AG20443 (cell line): Measurements from ENCODE around the gene AKAP12.

Experiments used
- DNase-seq: peaks from one replicate; pipeline ENCODE4 v3.0.0; 2012; ENCODE audit warnings: low spot score, mixed read lengths

AKAP12 gene

GRCh38 chr6:151279891-151280290, 40.1 kb downstream of the AKAP12 start:
- no peak for DNase-seq

- no peak for DNase-seq
Observed at GRCh38 chr6:151280859-151281258, 41.1 kb downstream of the AKAP12 start.

- no peak for DNase-seq
Observed at GRCh38 chr6:151284012-151284411, 44.2 kb downstream of the AKAP12 start.

- no peak for DNase-seq
Observed at GRCh38 chr6:151284548-151285017, 44.8 kb downstream of the AKAP12 start.

- DNase-seq = peak; percentile 55
Observed at GRCh38 chr6:151285122-151285521, 45.4 kb downstream of the AKAP12 start.

- DNase-seq = no peak
Observed at GRCh38 chr6:151286214-151286613, 46.4 kb downstream of the AKAP12 start.

GRCh38 chr6:151288712-151289398, 49.1 kb downstream of the AKAP12 start:
- no peak for DNase-seq

- no peak for DNase-seq
Observed at GRCh38 chr6:151289399-151290007, 49.7 kb downstream of the AKAP12 start.

GRCh38 chr6:151290877-151291721, 51.3 kb downstream of the AKAP12 start:
- no peak for DNase-seq

- DNase-seq = no peak
Observed at GRCh38 chr6:151291722-151292059, 51.9 kb downstream of the AKAP12 start.

- DNase-seq = no peak
Observed at GRCh38 chr6:151292974-151293687, 53.4 kb downstream of the AKAP12 start.

- DNase-seq = no peak
Observed at GRCh38 chr6:151293688-151294016, 53.9 kb downstream of the AKAP12 start.

GRCh38 chr6:151294561-151295101, 54.9 kb downstream of the AKAP12 start:
- DNase-seq = no peak

GRCh38 chr6:151297886-151298285, 58.1 kb downstream of the AKAP12 start:
- no peak for DNase-seq

- no peak for DNase-seq
Observed at GRCh38 chr6:151299011-151299410, 59.2 kb downstream of the AKAP12 start.

- DNase-seq = no peak
Observed at GRCh38 chr6:151300267-151300991, 60.7 kb downstream of the AKAP12 start.

GRCh38 chr6:151301547-151301946, 61.8 kb downstream of the AKAP12 start:
- no peak for DNase-seq

- no peak for DNase-seq
Observed at GRCh38 chr6:151303231-151303630, 63.5 kb downstream of the AKAP12 start.

- no peak for DNase-seq
Observed at GRCh38 chr6:151306269-151306783, 66.6 kb downstream of the AKAP12 start.

GRCh38 chr6:151307501-151307900, 67.7 kb downstream of the AKAP12 start:
- no peak for DNase-seq

GRCh38 chr6:151309619-151310018, 69.9 kb downstream of the AKAP12 start:
- no peak for DNase-seq
